MCF 10A (cell line): ENCODE measurements around the gene OR2W1. TPM values are rescaled to one million over a fixed set of nuclear protein-coding genes. Genes with fewer than 3 reads are reported as not detected.

Experiments
- BruUV-seq: library from RNA; stranded (reverse); fragments of 400-500 nt; replicated peaks from 2 replicates; lab custom pipeline; 2021; lab: Mats Ljungman, UMichigan
- CTCF ChIA-PET: fragments of 300-600 bp; sonication (Branson Sonifier 250); formaldehyde crosslinking; extraction: SDS; loops from one replicate; lab custom pipeline; 2021; ENCODE audit warnings: antibody characterized with exemption, inconsistent platforms; lab: Yijun Ruan, JAX
- POLR2A ChIA-PET: fragments of 300-600, 350-650 bp; sonication (Branson Sonifier 250); formaldehyde crosslinking; extraction: SDS; loops from one replicate; lab custom pipeline; 2020; ENCODE audit warnings: antibody characterized with exemption, inconsistent platforms; lab: Yijun Ruan, JAX
- DNase-seq: peaks from one replicate; pipeline ENCODE4 v3.0.0-alpha.2; 2018; ENCODE audit not compliant: unreplicated experiment
- H3K27ac Mint-ChIP-seq: one replicate; pipeline ENCODE4 v1.8.0; 2022; ENCODE audit warnings: mild to moderate bottlenecking, low read depth, mixed read lengths; ENCODE audit not compliant: unreplicated experiment
- H3K27me3 Mint-ChIP-seq: one replicate; pipeline ENCODE4 v1.8.0; 2022; ENCODE audit warnings: mixed read lengths; ENCODE audit not compliant: insufficient read depth, unreplicated experiment
- H3K36me3 Mint-ChIP-seq: one replicate; pipeline ENCODE4 v1.8.0; 2022; ENCODE audit warnings: mild to moderate bottlenecking, moderate library complexity, mixed read lengths; ENCODE audit not compliant: insufficient read depth, unreplicated experiment
- H3K4me1 Mint-ChIP-seq: one replicate; pipeline ENCODE4 v1.8.0; 2022; ENCODE audit warnings: mixed read lengths; ENCODE audit not compliant: insufficient read depth, unreplicated experiment
- H3K4me3 Mint-ChIP-seq: one replicate; pipeline ENCODE4 v1.8.0; 2022; ENCODE audit warnings: mild to moderate bottlenecking, moderate library complexity, mixed read lengths; ENCODE audit not compliant: unreplicated experiment
- H3K9me3 Mint-ChIP-seq: one replicate; pipeline ENCODE4 v1.8.0; 2022; ENCODE audit warnings: mixed read lengths; ENCODE audit not compliant: unreplicated experiment
- CTCF ChIP-seq: fragments of 200-600 bp; IDR thresholded peaks from one replicate; pipeline ENCODE4 v1.8.0; 2022; ENCODE audit warnings: antibody characterized with exemption, mild to moderate bottlenecking; ENCODE audit not compliant: unreplicated experiment
- intact Hi-C: fragments of 100-400 bp; cut with micrococcal nuclease; formaldehyde crosslinking; loops from 2 replicates; pipeline ENCODE4 v1.14.1; 2022
- total RNA-seq: library from RNA; stranded (reverse); gene quantifications from 2 replicates; pipeline ENCODE4 v1.2.3, GENCODE V29; 2022

The OR2W1 gene
- total RNA-seq, 1 experiment from 2014 or later: not detected

GRCh38 chr6:29081312-29081711, 36.3 kb upstream of the OR2W1 start:
- no peak overlapping the region for H3K27ac Mint-ChIP-seq
- POLR2A ChIA-PET: no interaction called here
- TF ChIP-seq CTCF: no peak
- CTCF ChIA-PET: no interaction called here
- peaks cover 42% of the 10 kb centered on the region for H3K27me3 Mint-ChIP-seq
- no peaks in the 10 kb centered on the region for H3K36me3 Mint-ChIP-seq
- no TSS peak for BruUV-seq
- no peak for DNase-seq
- H3K4me3 Mint-ChIP-seq: no peak overlapping the region
- no peaks in the 10 kb centered on the region for H3K4me1 Mint-ChIP-seq
- H3K9me3 Mint-ChIP-seq: no peaks in the 10 kb centered on the region
- intact Hi-C loops: no loop called here

- H3K4me3 Mint-ChIP-seq: no peak overlapping the region
- H3K27me3 Mint-ChIP-seq: peaks cover 54% of the 10 kb centered on the region
- POLR2A ChIA-PET: no interaction called here
- no peak for TF ChIP-seq CTCF
- BruUV-seq: no TSS peak
- CTCF ChIA-PET: no interaction called here
- no peaks in the 10 kb centered on the region for H3K4me1 Mint-ChIP-seq
- no peaks in the 10 kb centered on the region for H3K9me3 Mint-ChIP-seq
- intact Hi-C loops: no loop called here
- no peak for DNase-seq
- H3K36me3 Mint-ChIP-seq: no peaks in the 10 kb centered on the region
- H3K27ac Mint-ChIP-seq: no peak overlapping the region
Observed at GRCh38 chr6:29079203-29079602, 34.2 kb upstream of the OR2W1 start.

DNA sequence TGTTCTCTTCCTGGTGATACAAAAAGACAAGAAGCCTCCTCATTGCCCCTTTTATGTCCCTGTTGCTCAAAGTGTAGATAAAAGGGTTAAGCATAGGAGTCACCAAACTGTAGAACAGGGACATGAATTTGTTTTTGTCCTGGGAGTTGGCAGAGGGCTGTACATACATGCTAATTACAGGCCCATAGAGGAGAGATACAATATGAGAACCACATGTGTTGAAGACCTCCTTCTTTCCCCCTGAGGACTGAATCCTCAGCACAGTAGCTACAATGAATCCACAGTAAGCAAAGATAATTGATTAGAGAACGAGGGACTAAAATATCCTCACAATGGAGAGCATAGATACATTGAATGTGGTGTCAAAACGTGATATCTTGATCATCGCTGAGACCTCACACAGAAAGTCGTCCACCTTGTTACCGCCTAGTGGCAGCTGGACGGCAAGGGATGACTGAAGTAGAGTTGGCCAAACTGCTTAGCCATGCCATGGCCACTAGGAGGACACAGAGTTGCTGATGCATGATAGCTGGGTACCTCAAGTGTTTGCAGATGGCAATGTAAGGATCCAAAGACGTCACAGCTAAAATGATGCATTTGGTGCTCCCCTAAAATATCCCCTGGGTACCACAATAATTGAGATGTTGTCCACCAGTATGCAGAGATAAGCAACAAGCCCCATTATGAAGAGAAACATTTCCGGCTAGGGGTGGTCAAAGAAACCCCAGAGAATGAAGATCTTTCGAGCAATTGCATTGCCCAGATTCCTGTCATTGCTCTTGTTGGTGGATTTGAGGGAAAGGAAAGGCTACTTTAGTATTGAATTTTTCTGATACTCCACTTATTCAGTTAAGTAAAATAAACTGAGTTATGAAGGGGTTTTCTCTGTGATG, 27.1 kb upstream of the OR2W1 start:
- H3K27ac Mint-ChIP-seq: no peak overlapping the region
- ChIA-PET CTCF (interaction anchor here (0.6 kb wide), 2 partner anchors 41 to 301 kb away, joined by 3 read pairs; no protein-coding TSS in a partner anchor), POLR2A (no interaction called here)
- H3K4me3 Mint-ChIP-seq: no peak overlapping the region
- peak; percentile 64 for TF ChIP-seq CTCF
- H3K4me1 Mint-ChIP-seq: no peaks in the 10 kb centered on the region
- BruUV-seq: no TSS peak
- intact Hi-C loops: loop anchor here (5.0 kb wide), 1 partner anchor 515 kb away; the partner anchor contains the start of gene OR2H2
- peak; percentile 66 for DNase-seq
- peaks cover 66% of the 10 kb centered on the region for H3K27me3 Mint-ChIP-seq
- H3K36me3 Mint-ChIP-seq: no peaks in the 10 kb centered on the region
- no peaks in the 10 kb centered on the region for H3K9me3 Mint-ChIP-seq

GRCh38 chr6:29051680-29052079, 6.7 kb upstream of the OR2W1 start:
- no TSS peak for BruUV-seq
- DNase-seq: no peak
- CTCF ChIA-PET: no interaction called here
- peaks cover 72% of the 10 kb centered on the region for H3K27me3 Mint-ChIP-seq
- intact Hi-C loops: no loop called here
- H3K9me3 Mint-ChIP-seq: peaks cover 4% of the 10 kb centered on the region
- H3K4me1 Mint-ChIP-seq: no peaks in the 10 kb centered on the region
- POLR2A ChIA-PET: interaction anchor here (0.7 kb wide), 1 partner anchor 33 kb away, joined by 3 read pairs; no protein-coding TSS in a partner anchor
- H3K27ac Mint-ChIP-seq: no peak overlapping the region
- no peak overlapping the region for H3K4me3 Mint-ChIP-seq
- TF ChIP-seq CTCF: no peak
- no peaks in the 10 kb centered on the region for H3K36me3 Mint-ChIP-seq
